Upper lobe of right lung (tissue), 1 donor: ENCODE measurements around the gene PRRG1. TPM values are rescaled to one million over a fixed set of nuclear protein-coding genes. Genes with fewer than 3 reads are reported as not detected.

Experiments used
- ATAC-seq: fragments of 200-7000 bp; cut with Tn5 transposase; one replicate; pipeline ENCODE4 v1.9.1; 2020; ENCODE audit warnings: mild to moderate bottlenecking, moderate library complexity
- DNase-seq: peaks from one replicate; pipeline ENCODE4 v3.0.0-alpha.2; 2020
- H3K27ac ChIP-seq: fragments of 200-600 bp; one replicate; pipeline ENCODE4 v1.8.0; 2022
- H3K27me3 ChIP-seq: fragments of 200-600 bp; one replicate; pipeline ENCODE4 v1.8.0; 2022; ENCODE audit warnings: mild to moderate bottlenecking
- H3K36me3 ChIP-seq: fragments of 200-600 bp; one replicate; pipeline ENCODE4 v1.8.0; 2022
- H3K4me1 ChIP-seq: fragments of 200-600 bp; one replicate; pipeline ENCODE4 v1.8.0; 2022
- H3K4me3 ChIP-seq: fragments of 200-600 bp; one replicate; pipeline ENCODE4 v1.8.0; 2022; ENCODE audit warnings: mild to moderate bottlenecking
- H3K9me3 ChIP-seq: fragments of 200-600 bp; one replicate; pipeline ENCODE4 v1.8.0; 2022
- intact Hi-C: fragments of 100-400 bp; cut with DNase I; formaldehyde crosslinking; loops from one replicate; pipeline ENCODE4 v1.11.0; 2022
- total RNA-seq: library from RNA; stranded (reverse); fragmentation: NEBNext Ultra II Directional; extraction: Animal tissue kit (Norgen Biotek cat#: 25700); gene quantifications from one replicate; pipeline ENCODE4 v1.2.1, GENCODE V29; 2021
- TF ChIP-seq, protein P1 (sequence below): fragments of 200-600 bp; IDR thresholded peaks from one replicate; pipeline ENCODE4 v1.8.0; 2022; ENCODE audit warnings: antibody characterized with exemption
- donor health status: DM: no; HTN: yes; CAD: no; lungs with severe emphysema.

The PRRG1 gene
- total RNA-seq, 1 donor from 2014 or later = 16.3 TPM

DNA sequence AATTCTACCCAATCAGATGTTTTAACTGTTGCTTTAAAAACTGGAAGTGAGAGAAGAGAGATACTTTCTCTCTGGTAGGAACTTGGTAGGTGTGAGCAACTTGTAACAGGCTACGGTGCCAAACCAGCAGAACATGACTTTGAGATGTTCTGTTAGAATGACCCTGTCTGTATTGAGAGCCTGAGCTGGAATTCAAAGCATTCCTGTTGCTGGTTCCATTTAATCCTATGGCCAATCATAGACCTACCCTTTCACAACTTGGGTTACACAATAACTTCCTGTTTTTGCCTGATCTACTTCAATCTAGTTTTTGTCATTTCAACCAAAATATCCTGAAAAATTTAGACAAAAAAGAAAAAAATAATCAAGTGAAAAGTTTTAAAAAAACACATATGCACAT, 1.7 kb upstream of the PRRG1 start:
- Histone ChIP-seq H3K27me3 (no peaks in the 10 kb centered on the region), H3K36me3 (no peaks in the 10 kb centered on the region), H3K9me3 (no peaks in the 10 kb centered on the region), H3K4me1 (no peaks in the 10 kb centered on the region), H3K4me3 (no peak overlapping the region), H3K27ac (no peak overlapping the region)
- intact Hi-C loops = no loop called here
- DNase-seq (no peak), ATAC-seq (peak; percentile 37)
- TF ChIP-seq, protein P1, sequence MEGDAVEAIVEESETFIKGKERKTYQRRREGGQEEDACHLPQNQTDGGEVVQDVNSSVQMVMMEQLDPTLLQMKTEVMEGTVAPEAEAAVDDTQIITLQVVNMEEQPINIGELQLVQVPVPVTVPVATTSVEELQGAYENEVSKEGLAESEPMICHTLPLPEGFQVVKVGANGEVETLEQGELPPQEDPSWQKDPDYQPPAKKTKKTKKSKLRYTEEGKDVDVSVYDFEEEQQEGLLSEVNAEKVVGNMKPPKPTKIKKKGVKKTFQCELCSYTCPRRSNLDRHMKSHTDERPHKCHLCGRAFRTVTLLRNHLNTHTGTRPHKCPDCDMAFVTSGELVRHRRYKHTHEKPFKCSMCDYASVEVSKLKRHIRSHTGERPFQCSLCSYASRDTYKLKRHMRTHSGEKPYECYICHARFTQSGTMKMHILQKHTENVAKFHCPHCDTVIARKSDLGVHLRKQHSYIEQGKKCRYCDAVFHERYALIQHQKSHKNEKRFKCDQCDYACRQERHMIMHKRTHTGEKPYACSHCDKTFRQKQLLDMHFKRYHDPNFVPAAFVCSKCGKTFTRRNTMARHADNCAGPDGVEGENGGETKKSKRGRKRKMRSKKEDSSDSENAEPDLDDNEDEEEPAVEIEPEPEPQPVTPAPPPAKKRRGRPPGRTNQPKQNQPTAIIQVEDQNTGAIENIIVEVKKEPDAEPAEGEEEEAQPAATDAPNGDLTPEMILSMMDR = no peak

DNA sequence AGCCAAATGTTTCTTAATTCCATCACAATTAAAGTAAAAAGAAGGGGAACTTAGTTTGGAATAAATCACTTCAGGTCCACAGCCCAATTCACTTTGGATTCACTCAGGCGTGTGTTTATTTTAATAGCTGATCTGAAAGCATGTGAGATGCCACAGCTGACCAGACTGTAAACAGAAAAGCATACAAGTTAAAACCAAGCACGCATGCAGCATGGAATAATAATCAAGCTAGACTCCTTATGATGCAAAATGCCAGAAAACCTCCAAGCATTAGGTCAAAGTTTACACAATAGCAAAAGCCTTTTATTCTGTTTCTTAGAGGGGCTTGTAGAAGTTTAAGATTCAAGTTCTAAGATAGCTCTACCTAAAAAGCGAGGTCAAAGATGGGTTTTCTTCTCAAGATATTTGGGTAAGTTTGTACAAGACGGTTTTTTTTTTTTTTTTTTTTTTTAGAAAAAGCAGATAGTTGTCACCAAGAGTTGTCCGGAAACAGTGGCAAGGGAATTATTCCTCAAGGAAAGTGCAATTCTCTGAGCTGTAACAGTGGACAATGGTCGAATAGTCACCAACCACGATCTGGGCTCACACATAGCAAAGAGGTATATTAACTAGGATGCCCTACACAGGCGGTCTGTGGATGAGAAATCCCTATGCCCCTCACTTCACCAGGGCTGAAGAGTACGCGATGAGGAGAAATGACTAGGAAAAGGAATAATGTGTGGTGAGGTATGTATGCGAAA, 763 bp upstream of the PRRG1 start:
- Histone ChIP-seq H3K4me1 (no peaks in the 10 kb centered on the region), H3K36me3 (no peaks in the 10 kb centered on the region), H3K27ac (peak overlapping the region; percentile 70), H3K9me3 (no peaks in the 10 kb centered on the region), H3K27me3 (no peaks in the 10 kb centered on the region), H3K4me3 (peak overlapping the region; percentile 60)
- intact Hi-C loops = no loop called here
- DNase-seq (no peak), ATAC-seq (no peak)
- TF ChIP-seq, protein P1 = no peak

DNA sequence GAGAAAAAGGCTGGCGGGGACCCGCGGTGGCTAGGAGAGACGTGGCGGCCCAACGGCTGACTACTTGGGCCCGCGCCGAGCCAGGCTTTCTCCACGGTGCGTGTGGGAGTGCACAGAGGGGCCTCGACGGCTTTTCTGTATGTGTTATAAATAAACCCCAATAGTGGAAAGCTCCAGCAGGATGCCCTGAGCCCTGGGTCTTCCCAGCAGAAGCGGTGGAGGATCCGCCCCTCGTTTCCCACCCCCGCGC, 268 bp upstream of the PRRG1 start:
- Histone ChIP-seq H3K9me3 (no peaks in the 10 kb centered on the region), H3K27ac (peak overlapping the region; percentile 70), H3K36me3 (no peaks in the 10 kb centered on the region), H3K4me1 (no peaks in the 10 kb centered on the region), H3K4me3 (peak overlapping the region; percentile 60), H3K27me3 (no peaks in the 10 kb centered on the region)
- TF ChIP-seq, protein P1 = no peak
- DNase-seq = no peak
- intact Hi-C loops = no loop called here
- no peak for ATAC-seq

DNA sequence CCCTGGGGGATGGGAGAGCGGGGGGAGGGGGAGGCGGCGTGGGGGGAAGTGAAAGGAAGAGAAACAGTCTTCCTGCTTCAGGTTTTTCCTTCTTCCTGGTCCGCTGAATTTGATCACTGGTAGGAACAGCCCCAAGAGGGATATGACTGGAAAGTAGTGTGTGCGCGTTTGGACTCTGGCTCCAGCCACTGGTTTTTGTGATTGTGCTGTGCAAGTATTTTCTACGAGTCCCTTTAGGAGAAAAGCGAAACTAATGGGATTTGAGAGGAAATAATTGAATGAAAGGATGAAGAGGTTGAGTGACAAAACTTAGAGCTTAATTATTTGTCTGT, 836 bp downstream of the PRRG1 start:
- Histone ChIP-seq H3K36me3 (no peaks in the 10 kb centered on the region), H3K27me3 (no peaks in the 10 kb centered on the region), H3K4me3 (peak overlapping the region; percentile 60), H3K27ac (peak overlapping the region; percentile 66), H3K9me3 (no peaks in the 10 kb centered on the region), H3K4me1 (no peaks in the 10 kb centered on the region)
- TF ChIP-seq, protein P1 = no peak
- no peak for ATAC-seq
- intact Hi-C loops = no loop called here
- DNase-seq = no peak

DNA sequence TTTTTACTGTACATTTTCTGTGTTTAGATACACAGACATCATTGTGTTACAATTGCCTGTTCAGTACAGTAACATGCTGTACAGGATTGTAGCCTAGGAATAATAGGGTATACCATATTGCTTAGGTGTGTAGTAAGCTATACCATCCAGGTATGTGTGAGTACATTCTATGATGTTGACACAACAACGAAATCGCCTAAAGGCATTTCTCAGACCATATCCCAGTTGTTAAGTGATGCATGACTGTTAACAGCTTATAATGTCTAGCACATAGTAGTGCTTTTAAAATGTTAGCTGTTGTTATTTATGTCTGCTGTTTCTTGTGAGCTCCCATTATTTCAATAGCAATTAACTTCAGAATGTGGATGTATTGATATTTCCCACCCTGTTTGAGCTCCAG, 4.5 kb downstream of the PRRG1 start:
- DNase-seq (no peak), ATAC-seq (no peak)
- Histone ChIP-seq H3K4me1 (no peaks in the 10 kb centered on the region), H3K27ac (no peak overlapping the region), H3K27me3 (no peaks in the 10 kb centered on the region), H3K9me3 (no peaks in the 10 kb centered on the region), H3K36me3 (no peaks in the 10 kb centered on the region), H3K4me3 (no peak overlapping the region)
- intact Hi-C loops = no loop called here
- TF ChIP-seq, protein P1 = no peak

DNA sequence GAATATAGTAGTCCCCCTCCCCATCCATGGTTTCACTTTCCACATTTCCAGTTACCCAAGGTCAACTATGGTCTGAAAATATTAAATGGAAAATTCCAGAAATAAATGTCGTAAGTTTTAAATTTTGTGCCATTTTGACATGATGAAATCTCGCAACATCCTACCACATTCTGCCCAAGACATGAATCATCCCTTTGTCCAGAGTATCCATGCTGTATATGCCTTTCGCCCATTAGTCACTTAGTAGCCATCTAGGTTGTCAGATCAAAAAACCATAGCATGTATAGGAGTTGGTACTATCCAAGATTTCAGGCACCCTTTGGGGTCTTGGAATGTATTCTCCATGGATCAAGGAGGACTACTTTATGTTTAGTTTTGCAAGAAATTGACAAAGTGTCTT, 8.3 kb downstream of the PRRG1 start:
- no peaks in the 10 kb centered on the region for H3K27me3 ChIP-seq

More for the DNA sequence above, 8.3 kb downstream of the PRRG1 start:
- no peaks in the 10 kb centered on the region for H3K9me3 ChIP-seq
- ATAC-seq = no peak
- TF ChIP-seq, protein P1 = no peak
- H3K4me1 ChIP-seq = no peaks in the 10 kb centered on the region
- H3K27ac ChIP-seq = no peak overlapping the region
- no peak for DNase-seq
- H3K36me3 ChIP-seq = no peaks in the 10 kb centered on the region
- H3K4me3 ChIP-seq = no peak overlapping the region
- intact Hi-C loops = no loop called here
